HepG2 (cell line): Measurements from ENCODE around the gene TRIM37. TPM values are rescaled to one million over a fixed set of nuclear protein-coding genes. Genes with fewer than 3 reads are reported as not detected.

Experiments used
- ATF4 ChIP-seq, 2 experiments: fragments of 450-650 bp in 1 of 2; sonication (generic) in 1 of 2; formaldehyde crosslinking; IDR thresholded peaks; 2 replicates each; pipeline versions ENCODE4 v1.5.0 to v1.8.0; 2020 to 2022; ENCODE audit warnings: mild to moderate bottlenecking in 1 of 2, missing genetic modification reagents in 1 of 2
- CENPX ChIP-seq: sonication (generic); formaldehyde crosslinking; IDR thresholded peaks from 2 replicates; pipeline ENCODE4 v1.9.0; 2021; ENCODE audit warnings: mild to moderate bottlenecking, missing genetic modification reagents, moderate library complexity
- GMEB1 ChIP-seq: sonication (generic); formaldehyde crosslinking; IDR thresholded peaks from 2 replicates; pipeline ENCODE4 v1.5.1; 2020; ENCODE audit warnings: missing genetic modification reagents, mild to moderate bottlenecking, borderline replicate concordance
- HMG20B ChIP-seq: conservative IDR thresholded peaks from 2 replicates; pipeline ENCODE4 v1.6.1; 2016; ENCODE audit warnings: missing genetic modification reagents, missing compliant biosample characterization
- KLF12 ChIP-seq: sonication (generic); formaldehyde crosslinking; IDR thresholded peaks from 2 replicates; pipeline ENCODE4 v1.4.0; 2020; ENCODE audit warnings: missing genetic modification reagents, borderline replicate concordance
- POGZ ChIP-seq: sonication (generic); formaldehyde crosslinking; IDR thresholded peaks from 2 replicates; pipeline ENCODE4 v1.4.0; 2020; ENCODE audit warnings: mild to moderate bottlenecking, missing genetic modification reagents
- POLR2AphosphoS5 ChIP-seq: IDR thresholded peaks from 2 replicates; pipeline ENCODE4 v1.6.1; 2012; ENCODE audit warnings: low read depth, low read length
- RAD51 ChIP-seq: fragments of 450-650 bp; IDR thresholded peaks from 2 replicates; pipeline ENCODE4 v1.6.1; 2016; ENCODE audit warnings: borderline replicate concordance
- RARA ChIP-seq: IDR thresholded peaks from 2 replicates; pipeline ENCODE4 v1.6.1; 2016; ENCODE audit warnings: missing genetic modification reagents, missing compliant biosample characterization
- RERE ChIP-seq: IDR thresholded peaks from 2 replicates; pipeline ENCODE4 v1.6.1; 2016; ENCODE audit warnings: low read depth, missing genetic modification reagents, missing compliant biosample characterization
- SRSF1 ChIP-seq: fragments of 200-400 bp; formaldehyde crosslinking; optimal IDR thresholded peaks from 2 replicates; pipeline ENCODE3; 2017; ENCODE audit warnings: mild to moderate bottlenecking, low read depth, low read length, moderate library complexity
- TBP ChIP-seq: sonication (generic); formaldehyde crosslinking; IDR thresholded peaks from 2 replicates; pipeline ENCODE4 v1.5.0; 2020; ENCODE audit warnings: missing genetic modification reagents
- TMF1 ChIP-seq: sonication (generic); formaldehyde crosslinking; IDR thresholded peaks from 2 replicates; pipeline ENCODE4 v1.8.1; 2022; ENCODE audit warnings: low read depth, missing genetic modification reagents
- ZNF296 ChIP-seq: sonication (generic); formaldehyde crosslinking; conservative IDR thresholded peaks from 2 replicates; pipeline ENCODE4 v1.5.0; 2020; ENCODE audit warnings: mild to moderate bottlenecking, missing genetic modification reagents
- ZNF674 ChIP-seq: sonication (generic); formaldehyde crosslinking; IDR thresholded peaks from 2 replicates; pipeline ENCODE4 v1.5.0; 2020; ENCODE audit warnings: low read depth, mild to moderate bottlenecking, missing genetic modification reagents
- ZNF691 ChIP-seq: sonication (generic); formaldehyde crosslinking; IDR thresholded peaks from 2 replicates; pipeline ENCODE4 v1.4.0; 2020; ENCODE audit warnings: missing genetic modification reagents, low read depth, mild to moderate bottlenecking, borderline replicate concordance
- ZNF891 ChIP-seq: sonication (generic); formaldehyde crosslinking; IDR thresholded peaks from 2 replicates; pipeline ENCODE4 v1.5.0; 2020; ENCODE audit warnings: mild to moderate bottlenecking, missing genetic modification reagents
- ZSCAN30 ChIP-seq: sonication (generic); formaldehyde crosslinking; IDR thresholded peaks from 2 replicates; pipeline ENCODE4 v1.5.0; 2020; ENCODE audit warnings: mild to moderate bottlenecking, missing genetic modification reagents
- polyA plus RNA-seq, 8 experiments: library from polyadenylated mRNA; depleted of rRNA in 3 of 8; stranded (reverse) in 7 of 8; unstranded in 1 of 8; fragments of >200 nt; fragmentation: Illumina TruSeq in 4 of 8; extraction: Trizol in 4 of 8; gene quantifications; 2 replicates each; pipeline versions ENCODE4 v1.2.1 to v1.2.3, GENCODE V29; 2011 to 2016; ENCODE audit warnings: low read depth in 4 of 8, missing spikeins in 1 of 8, mixed read lengths in 1 of 8; ENCODE audit not compliant: insufficient read depth in 1 of 8
- total RNA-seq, 5 experiments: library from RNA; depleted of rRNA; stranded (reverse); fragments of >200 nt; fragmentation: Illumina TruSeq; extraction: Trizol; gene quantifications; 2 replicates each; pipeline ENCODE4 v1.2.3, GENCODE V29; 2016; ENCODE audit warnings: low read depth in 1 of 5

Gene TRIM37
- total and polyA plus RNA-seq, 2 of the 13 experiments (the other 11 are each of a cell fraction or from before 2014, with no cell fraction given), result 12.4 to 39.1 TPM

GRCh38 chr17:59106463-59107305 is at the start of gene TRIM37 (continued):
- TF ChIP-seq RERE, result peak; percentile 16; the same call in 1 of the 2 replicates
- 0 out of 2 replicates have a peak, but pooled peaks have one; percentile 14 for TF ChIP-seq HMG20B
- TF ChIP-seq ZNF674, result peak; percentile 95; the same call in 1 of the 2 replicates
- 0 out of 2 replicates have a peak, but pooled peaks have one; percentile 8 for TF ChIP-seq ZNF691 (CRISPR knock-in tag)
- TF ChIP-seq CENPX (CRISPR knock-in tag), result no peak
- peak; percentile 94 for TF ChIP-seq RAD51
- peak; percentile 58; the same call in 1 of the 2 replicates for TF ChIP-seq TMF1 (CRISPR knock-in tag)
- peak in 1 of 2 experiments; percentile 75; a peak in 2 of 4 replicates for TF ChIP-seq ATF4 (CRISPR knock-in tag; IDR thresholded peaks at IDR 0.05)
- peak; percentile 73 for TF ChIP-seq POLR2AphosphoS5
- no peak for TF ChIP-seq ZSCAN30 (CRISPR knock-in tag)
- no peak for TF ChIP-seq SRSF1
- peak; percentile 99 for TF ChIP-seq KLF12 (CRISPR knock-in tag)
- no peak for TF ChIP-seq TBP (CRISPR knock-in tag)
- no peak; the same call in none of the 2 replicates for TF ChIP-seq RARA
- TF ChIP-seq ZNF296, result 0 out of 2 replicates have a peak, but pooled peaks have one; percentile 40
- TF ChIP-seq GMEB1 (CRISPR knock-in tag), result peak; percentile 95
- peak; percentile 96 for TF ChIP-seq POGZ (CRISPR knock-in tag)
- TF ChIP-seq ZNF891 (CRISPR knock-in tag), result peak; percentile 87
